Embryonic facial prominence (tissue), 1 donor: ENCODE data around the gene SIGLEC5.

Experiments
- DNase-seq: peaks from one replicate; pipeline ENCODE4 v3.0.0-alpha.2; 2016; ENCODE audit errors: extremely low spot score

SIGLEC5 gene

DNA sequence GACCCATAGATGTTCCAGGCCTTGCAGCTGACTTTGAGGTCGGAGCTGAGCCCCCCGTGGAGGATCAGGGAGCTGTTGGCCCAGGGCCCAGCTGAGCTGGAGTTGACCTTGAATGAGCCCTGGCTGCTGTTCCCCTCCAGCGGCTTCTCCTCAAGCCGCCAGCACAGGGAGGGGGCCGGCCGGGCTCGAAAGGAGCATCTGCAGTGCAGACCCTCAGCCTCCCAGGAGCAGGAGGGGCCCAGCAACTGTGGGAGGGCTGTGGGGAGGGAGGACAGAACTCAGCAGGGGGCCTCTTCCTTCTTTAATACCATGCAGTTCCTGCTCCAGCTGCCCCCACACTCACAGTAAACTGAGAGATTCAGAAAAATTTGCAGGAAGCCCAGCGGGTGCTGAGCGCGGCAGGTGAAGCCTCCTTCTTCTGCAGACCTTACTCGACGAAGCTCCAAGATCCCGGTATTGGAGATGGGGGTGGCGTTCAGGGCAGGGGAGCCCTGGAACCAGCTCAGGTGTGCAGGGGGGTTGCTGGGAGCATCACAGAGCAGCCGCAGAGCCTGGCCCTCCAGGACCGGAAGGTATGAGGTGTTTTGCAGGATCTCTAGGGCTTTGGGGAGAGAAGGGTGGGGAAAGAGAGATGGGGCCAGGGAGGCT is 2.6 kb downstream of the SIGLEC5 start:
- DNase-seq = no peak

DNA sequence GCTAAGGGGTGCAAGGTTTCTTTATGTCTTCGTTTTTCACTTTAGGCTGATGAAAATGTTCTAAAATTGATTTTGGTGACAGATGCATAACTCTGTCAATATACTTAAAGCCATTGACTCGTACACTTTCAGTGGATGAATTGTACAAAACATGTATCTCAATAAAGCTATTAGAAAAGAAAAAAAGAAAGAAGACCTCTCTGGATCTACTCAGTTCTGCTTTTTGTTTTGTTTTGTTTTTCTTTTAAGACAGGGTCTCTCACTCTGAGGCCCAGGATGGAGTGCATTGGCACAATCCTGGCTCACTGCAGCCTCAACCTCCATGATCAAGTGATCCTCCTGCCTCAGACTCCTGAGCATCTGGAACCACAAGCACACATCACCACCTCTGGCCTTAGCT is 3.5 kb downstream of the SIGLEC5 start:
- DNase-seq = no peak

DNA sequence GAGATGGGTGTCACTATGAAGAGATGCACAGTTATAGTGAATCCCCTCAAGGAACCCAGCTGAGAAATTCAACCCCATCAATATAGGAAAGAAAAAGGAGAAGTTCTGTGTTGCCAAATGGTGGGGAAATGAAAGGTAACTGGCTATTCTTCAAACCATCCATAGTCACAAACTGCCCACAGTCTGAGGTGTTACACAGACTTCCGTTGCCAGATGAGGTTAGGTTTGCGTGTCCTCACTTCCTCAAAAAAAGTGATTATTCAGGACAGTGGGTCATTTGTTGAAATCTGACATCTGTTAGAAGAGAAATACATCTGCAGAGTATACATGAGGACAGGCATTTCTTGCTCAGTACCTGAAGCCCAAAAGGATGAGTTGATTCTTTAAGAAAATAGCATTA is 9.0 kb downstream of the SIGLEC5 start:
- DNase-seq = no peak

GRCh38 chr19:51615991-51616390 is 14.2 kb downstream of the SIGLEC5 start:
- DNase-seq = no peak

DNA sequence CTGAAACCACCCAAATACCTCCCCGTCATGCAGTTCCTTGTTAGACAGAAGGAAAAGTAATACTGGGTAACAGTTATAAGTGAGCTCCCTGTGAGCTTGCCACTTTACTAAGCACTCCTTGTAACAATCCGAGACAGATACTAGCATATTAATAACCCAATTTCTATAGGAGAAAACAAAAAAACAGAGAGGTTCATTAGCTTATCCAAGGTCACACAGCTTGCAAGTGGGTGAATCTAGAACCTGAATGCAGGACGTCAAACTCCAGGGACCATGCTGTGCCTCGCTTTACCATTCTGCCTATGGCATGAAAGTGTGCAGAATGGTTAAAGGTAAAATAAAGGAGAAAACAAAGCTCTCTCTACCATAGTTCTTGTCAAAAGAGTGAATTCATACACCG is 15.4 kb downstream of the SIGLEC5 start:
- DNase-seq = no peak

- DNase-seq = no peak
Observed at GRCh38 chr19:51610576-51610975, 19.6 kb downstream of the SIGLEC5 start.

DNA sequence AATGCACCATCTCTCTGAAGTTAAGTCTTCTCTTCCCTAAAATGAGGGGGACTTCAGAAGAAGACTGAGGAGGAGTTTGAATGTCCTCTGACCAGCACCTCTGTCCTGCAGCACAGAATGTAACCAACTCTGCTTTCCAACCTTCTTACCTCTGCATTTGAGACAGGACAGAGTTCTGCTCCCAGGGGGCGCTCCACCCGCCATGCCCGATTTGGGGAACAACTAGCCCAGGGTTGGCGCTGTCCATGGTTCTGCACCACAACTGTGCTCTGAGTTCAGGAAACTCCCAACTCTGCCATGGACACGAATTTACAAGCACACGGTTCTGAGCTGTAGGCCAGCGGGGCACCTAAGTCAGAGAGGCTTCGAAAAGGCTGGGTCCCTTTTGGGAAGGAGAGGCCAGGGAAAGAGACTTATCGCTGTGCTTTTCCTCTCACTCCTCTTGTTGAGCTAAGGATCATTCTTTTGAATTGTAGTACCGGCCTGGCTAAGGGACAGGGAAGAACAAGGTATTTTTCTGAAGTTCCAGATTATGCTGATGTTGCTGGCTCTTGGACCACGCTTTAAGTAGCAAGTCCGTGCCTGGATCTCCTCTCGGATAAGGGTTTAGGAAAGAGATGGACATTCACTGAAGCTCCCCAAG is 22.2 kb downstream of the SIGLEC5 start:
- no peak for DNase-seq

- no peak for DNase-seq
Observed at GRCh38 chr19:51607077-51607476, 23.1 kb downstream of the SIGLEC5 start.

DNA sequence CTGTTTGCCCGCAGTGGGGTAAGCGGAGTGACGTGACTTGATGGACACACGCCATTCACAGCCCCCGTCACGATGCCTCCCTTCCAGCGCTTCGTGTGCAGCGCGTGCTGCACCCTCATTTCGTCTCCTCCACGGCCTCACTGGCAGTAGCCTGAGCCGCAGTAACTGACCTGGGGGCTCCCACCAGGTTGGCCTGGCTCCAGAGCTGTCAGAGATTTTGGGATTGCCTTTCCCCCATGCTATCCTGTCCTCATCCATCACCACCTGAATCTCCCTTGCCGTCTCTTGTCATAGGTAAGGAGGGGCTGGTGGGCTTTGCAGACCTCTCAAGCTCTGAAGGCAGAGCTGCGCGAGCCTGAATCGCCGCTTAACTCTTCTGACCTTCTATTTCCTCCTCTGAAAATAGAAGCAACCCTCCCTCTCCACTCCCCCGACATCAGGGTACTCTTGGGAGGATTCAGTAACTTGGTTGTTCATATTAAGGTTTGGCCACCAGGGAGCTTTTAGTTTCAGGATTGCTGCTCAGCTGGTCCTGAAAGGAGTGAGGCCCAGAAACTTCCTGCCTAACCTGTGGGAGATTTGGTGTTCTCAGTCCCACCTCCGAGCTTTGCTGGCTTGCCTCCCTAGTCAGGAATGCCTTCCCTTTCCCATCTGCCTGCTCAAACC is 27.9 kb downstream of the SIGLEC5 start:
- no peak for DNase-seq

GRCh38 chr19:51600940-51601580 is 29.1 kb downstream of the SIGLEC5 start:
- DNase-seq = no peak

GRCh38 chr19:51599084-51599483 is 31.1 kb downstream of the SIGLEC5 start:
- DNase-seq = no peak

GRCh38 chr19:51598159-51598915 is 31.9 kb downstream of the SIGLEC5 start:
- no peak for DNase-seq

DNA sequence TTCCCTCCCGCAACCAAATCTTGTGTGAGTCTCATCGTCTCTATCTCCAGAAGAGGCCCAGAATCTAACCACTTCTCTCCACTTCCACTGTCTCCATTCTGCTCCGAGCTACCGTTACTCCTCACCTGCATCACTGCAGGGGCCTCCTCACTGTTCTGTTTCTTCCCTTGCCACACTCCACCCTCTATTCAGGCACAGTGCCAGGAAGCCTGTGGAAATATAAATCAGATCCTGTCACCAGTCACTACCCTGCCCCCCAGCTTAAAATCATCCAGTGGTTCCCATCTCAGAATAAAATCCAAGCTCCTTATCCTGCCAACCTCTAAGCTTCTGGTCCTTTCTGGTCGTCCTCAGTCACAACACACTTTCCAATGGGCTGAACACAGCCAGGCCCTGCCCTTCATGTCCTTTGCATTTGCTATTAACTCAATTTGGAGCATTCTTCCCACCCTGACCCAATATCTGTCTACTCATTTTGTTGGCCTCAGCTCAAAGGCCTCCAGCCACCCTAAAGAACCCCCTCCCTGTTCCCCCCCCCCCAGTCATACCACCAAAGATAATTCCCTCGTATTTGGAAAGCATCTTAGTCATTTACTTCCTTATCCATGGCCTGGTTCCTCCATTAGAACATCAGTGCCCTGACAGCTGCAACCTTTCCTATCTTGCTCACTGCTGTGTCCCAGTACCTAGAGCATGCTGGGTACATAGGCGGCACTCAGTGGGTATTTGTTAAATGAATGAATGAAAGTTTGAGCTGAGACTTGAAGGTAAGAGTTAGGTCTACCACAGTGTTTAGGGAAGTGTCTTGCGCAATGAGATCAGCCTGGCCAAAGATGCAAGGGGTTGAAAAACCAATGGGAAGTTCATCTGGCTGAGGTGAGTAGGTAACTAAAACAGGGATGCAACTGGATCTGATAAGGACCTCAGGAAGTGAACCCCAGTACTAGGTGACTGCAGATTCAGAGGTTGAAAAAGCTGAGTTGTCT is 34.7 kb downstream of the SIGLEC5 start:
- DNase-seq = no peak

DNA sequence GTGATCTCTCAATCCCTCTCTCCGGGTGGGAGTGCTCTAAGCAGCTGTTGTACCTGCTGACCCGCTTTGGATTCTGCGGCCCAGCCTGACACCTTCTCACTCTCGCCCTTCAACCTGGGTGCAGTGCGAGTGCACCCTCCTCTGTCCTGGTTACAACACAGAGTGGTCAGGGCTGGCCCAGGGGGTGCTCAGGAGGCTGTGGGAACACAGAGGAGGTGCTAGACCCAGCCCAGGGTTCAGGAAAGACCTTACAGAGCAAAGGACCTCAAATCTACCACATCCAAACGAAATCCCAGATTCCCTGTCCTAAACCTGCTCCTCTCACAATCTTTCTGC is 35.5 kb downstream of the SIGLEC5 start:
- no peak for DNase-seq

DNA sequence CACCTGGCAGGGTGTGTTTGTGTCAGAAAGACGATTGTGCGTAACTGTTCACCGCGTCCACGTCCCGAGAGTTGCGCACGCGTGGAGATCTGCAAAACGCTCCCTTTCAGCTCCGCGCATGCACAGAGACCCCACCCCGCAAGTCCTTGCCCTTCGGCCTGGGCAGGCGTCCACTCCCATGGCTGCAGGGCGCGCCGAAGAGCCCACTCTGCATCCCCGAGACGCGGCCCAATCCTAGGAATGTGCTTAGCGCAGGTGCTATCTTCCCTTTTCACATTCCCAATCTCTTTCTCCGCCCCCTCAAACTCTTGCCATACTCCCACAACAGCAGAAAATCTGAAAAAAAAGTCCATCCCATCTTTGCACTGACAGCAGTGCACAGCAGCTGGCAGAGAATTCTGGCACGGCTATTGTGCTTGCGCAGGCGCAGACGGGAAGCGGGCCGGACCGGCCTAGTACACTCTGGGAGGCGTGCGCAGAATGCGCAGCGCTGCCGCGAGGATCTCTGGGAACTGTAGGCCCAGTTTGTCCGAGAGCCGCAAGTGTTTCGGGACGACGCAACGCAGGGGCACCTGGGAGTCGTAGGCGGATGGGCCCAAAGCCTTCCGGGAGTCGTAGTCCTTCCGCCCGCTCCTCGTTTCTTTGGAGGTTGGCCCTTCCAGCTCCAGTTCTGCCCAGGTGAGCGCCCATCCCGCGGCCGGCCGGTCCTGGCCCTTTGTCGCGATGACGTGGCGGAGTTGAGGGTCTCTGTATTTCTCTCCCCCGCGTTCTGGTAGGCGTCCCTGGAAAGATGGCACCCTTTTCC is 36.0 kb downstream of the SIGLEC5 start:
- peak; percentile 92 for DNase-seq

DNA sequence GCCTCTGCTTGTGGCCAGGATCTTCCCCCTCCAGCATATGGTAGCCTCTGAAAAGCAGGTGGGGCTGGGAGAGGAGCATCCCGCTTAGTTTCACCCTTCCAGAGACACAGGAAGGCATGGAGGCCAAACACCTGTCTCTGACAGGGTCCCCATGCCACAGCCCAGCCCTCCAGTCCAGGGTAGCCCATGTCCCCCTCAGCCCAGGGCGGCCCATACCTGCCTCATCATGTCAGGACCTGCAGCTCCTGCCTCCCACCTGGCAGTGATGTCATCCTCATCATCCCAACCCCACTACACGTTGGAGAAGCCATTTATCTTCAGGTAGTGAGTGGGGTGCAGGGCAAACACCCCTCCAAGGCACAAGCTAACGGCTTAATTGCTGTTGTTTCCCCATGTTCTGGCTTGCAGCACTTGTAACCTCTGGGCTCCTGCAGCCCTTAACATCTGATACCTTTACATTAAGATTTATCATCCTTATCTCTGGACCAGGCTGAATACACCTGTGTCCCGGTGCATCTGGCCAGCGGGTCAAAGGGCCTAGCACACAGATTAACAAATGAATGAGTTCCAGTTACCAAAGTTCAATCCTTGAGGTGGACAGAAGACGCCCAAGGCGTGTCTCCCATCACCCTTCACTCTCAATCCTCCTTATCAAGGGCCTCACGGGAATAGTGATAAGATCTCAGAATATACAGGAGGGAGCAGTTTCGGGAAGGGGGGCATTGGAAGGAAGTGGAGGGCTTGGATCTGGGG is 36.9 kb downstream of the SIGLEC5 start:
- DNase-seq = no peak

DNA sequence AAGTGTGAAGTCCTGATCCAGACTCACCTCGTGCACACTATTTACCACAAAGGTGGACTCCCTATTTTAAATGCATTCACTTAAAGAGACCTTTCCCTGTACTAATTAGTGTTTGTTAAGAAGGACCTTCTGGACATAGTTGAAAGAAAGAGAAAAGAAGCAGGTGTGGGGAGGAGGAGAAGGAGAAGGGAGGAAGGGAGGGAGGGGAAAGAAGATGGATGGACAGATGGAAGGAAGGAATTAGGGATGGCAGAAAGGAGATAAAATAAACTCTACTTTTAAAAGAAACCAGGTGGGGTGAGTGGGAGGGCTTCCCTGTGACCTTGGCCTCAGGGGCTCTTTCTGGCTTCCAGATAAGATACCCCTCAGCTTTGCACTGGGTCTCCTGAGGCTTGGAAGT is 37.7 kb downstream of the SIGLEC5 start:
- no peak for DNase-seq

DNA sequence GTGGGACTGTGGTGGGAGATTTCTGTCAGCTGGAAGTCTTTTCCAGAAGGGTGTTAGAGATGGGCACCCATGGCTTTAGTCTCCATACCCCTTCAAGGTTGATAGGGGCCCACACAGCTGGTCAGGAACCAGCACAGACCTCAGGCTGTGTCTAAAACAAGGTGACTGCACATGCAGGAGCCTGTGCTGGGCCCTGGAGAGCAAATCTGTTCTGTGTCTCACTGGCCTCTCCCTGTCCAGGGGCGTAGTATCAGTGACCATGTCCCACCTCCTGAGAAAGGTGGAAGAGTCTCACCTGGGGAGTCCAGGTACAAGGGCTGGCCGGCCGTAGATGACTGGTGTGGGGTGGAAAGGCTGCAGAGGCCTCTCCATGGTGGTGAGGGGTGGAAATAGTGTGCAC is 39.8 kb downstream of the SIGLEC5 start:
- no peak for DNase-seq

- no peak for DNase-seq
Observed at GRCh38 chr19:51589511-51589910, 40.7 kb downstream of the SIGLEC5 start.
